K562 (cell line): ENCODE results near the gene ZNF235.

Source experiments
- CC2D1A ChIP-seq: fragments of 450-650 bp; IDR thresholded peaks from 2 replicates; pipeline ENCODE4 v1.6.1; 2017; ENCODE audit warnings: mild to moderate bottlenecking
- POLR2A ChIP-seq: fragments of 450-650 bp; conservative IDR thresholded peaks from 2 replicates; pipeline ENCODE4 v1.6.1; 2016

- TF ChIP-seq CC2D1A (no peak), POLR2A (no peak)
Observed at GRCh38 chr19:44260695-44261446, 44.0 kb downstream of the ZNF235 start.
